Measurements from ENCODE around the gene GPR78. TPM values are rescaled to one million over a fixed set of nuclear protein-coding genes. Genes with fewer than 3 reads are reported as not detected.

GPR78 gene
- total RNA-seq, 1 donor from 2014 or later = 0.97 TPM

DNA sequence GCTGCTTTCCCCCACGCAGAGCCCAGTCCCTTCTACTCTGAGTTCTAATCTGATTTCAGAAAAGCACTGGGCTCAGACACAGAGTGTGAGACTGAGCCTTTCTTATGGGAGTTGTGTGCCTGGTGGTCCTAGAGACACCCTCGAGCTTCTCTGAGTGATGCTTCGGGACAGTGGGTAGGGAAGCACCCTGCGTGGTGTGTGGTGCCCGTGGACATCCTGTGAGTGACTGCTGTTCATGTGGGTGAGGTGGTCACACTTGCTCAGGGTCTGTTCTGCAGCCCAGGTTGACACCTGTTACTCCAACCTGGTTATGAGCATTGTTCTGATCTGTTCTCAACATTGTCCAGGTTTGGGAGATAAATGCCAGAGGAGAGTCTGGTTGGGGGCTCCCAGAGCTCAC is 6.1 kb downstream of the GPR78 start:
- no peak for DNase-seq (ENCODE audit: extremely low spot score, unreplicated experiment)
- Mint-ChIP-seq H3K4me3 (no peak overlapping the region), H3K27ac (no peak overlapping the region), H3K27me3 (peaks cover 52% of the 10 kb centered on the region), H3K36me3 (no peaks in the 10 kb centered on the region), H3K4me1 (ENCODE audit: unreplicated experiment) (peaks cover 13% of the 10 kb centered on the region), H3K9me3 (no peaks in the 10 kb centered on the region)
- TF ChIP-seq CTCF (conservative IDR thresholded peaks at IDR 0.05) = no peak

GRCh38 chr4:8586671-8587468 is 6.7 kb downstream of the GPR78 start:
- H3K27me3 Mint-ChIP-seq = peaks cover 55% of the 10 kb centered on the region
- H3K4me3 Mint-ChIP-seq = no peak overlapping the region
- DNase-seq (ENCODE audit: extremely low spot score, unreplicated experiment) = no peak
- peaks cover 16% of the 10 kb centered on the region for H3K4me1 Mint-ChIP-seq (ENCODE audit: unreplicated experiment)
- H3K36me3 Mint-ChIP-seq = no peaks in the 10 kb centered on the region
- TF ChIP-seq CTCF (conservative IDR thresholded peaks at IDR 0.05) = no peak
- no peak overlapping the region for H3K27ac Mint-ChIP-seq
- no peaks in the 10 kb centered on the region for H3K9me3 Mint-ChIP-seq

- Mint-ChIP-seq H3K27me3 (peaks cover 48% of the 10 kb centered on the region), H3K36me3 (no peaks in the 10 kb centered on the region), H3K27ac (no peak overlapping the region), H3K4me1 (ENCODE audit: unreplicated experiment) (peaks cover 16% of the 10 kb centered on the region), H3K9me3 (no peaks in the 10 kb centered on the region), H3K4me3 (no peak overlapping the region)
- no peak for DNase-seq (ENCODE audit: extremely low spot score, unreplicated experiment)
- no peak for TF ChIP-seq CTCF (conservative IDR thresholded peaks at IDR 0.05)
These were observed 7.4 kb downstream of the GPR78 start for GRCh38 chr4:8587469-8588195.

- Mint-ChIP-seq H3K9me3 (no peaks in the 10 kb centered on the region), H3K36me3 (no peaks in the 10 kb centered on the region), H3K27ac (no peak overlapping the region), H3K27me3 (peaks cover 43% of the 10 kb centered on the region), H3K4me1 (ENCODE audit: unreplicated experiment) (peaks cover 16% of the 10 kb centered on the region), H3K4me3 (no peak overlapping the region)
- no peak for TF ChIP-seq CTCF (conservative IDR thresholded peaks at IDR 0.05)
- DNase-seq (ENCODE audit: extremely low spot score, unreplicated experiment) = no peak
These were observed 7.9 kb downstream of the GPR78 start for GRCh38 chr4:8588196-8588470.

DNA sequence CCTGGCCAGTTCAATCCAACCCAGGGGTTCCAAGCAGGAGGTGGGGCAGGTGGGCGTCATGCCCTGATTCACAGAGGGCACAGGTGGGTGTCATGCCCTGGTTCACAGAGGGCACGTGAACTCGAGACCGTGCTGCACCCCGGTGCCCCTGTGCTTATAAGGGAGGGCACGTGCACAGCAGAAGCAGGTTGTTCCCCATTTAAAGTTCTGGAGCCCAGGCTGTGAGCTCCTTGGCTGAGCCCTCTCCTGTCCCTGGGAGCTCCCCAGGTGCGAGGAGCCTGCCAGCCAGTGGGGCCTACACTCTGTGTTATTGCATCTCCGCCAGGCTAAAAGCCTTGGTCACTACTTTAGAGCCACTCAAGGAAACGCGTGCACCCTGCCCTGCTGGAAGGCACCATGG is 9.1 kb downstream of the GPR78 start:
- Mint-ChIP-seq H3K27me3 (peaks cover 45% of the 10 kb centered on the region), H3K36me3 (no peaks in the 10 kb centered on the region)

More for the DNA sequence above, 9.1 kb downstream of the GPR78 start:
- DNase-seq (ENCODE audit: extremely low spot score, unreplicated experiment) = no peak
- Mint-ChIP-seq H3K4me1 (ENCODE audit: unreplicated experiment) (peaks cover 21% of the 10 kb centered on the region), H3K9me3 (no peaks in the 10 kb centered on the region), H3K27ac (no peak overlapping the region), H3K4me3 (no peak overlapping the region)
- no peak for TF ChIP-seq CTCF (conservative IDR thresholded peaks at IDR 0.05)
